GM12878 (cell line): ENCODE data around the gene PHYH. TPM values are rescaled to one million over a fixed set of nuclear protein-coding genes. Genes with fewer than 3 reads are reported as not detected.

Experiments
- ATAC-seq: fragments of 200-7000 bp; cut with Tn5 transposase; 3 replicates; pipeline ENCODE4 v1.9.1; 2020; ENCODE audit warnings: mild to moderate bottlenecking, moderate library complexity
- BruUV-seq: library from RNA; stranded (reverse); fragments of 400-500 nt; replicated peaks from 2 replicates; lab custom pipeline; 2021; lab: Mats Ljungman, UMichigan
- CTCF ChIA-PET: fragments of 300-600 bp; sonication (Branson Sonifier 250); formaldehyde crosslinking; extraction: SDS; loops from one replicate; lab custom pipeline; 2021; ENCODE audit warnings: inconsistent platforms; lab: Yijun Ruan, JAX
- POLR2A ChIA-PET: fragments of 350-600 bp; formaldehyde crosslinking; extraction: SDS; loops from one replicate; lab custom pipeline; 2021; ENCODE audit warnings: inconsistent platforms; lab: Charles Lee
- RAD21 ChIA-PET: fragments of 300-600 bp; sonication (Branson Sonifier 250); formaldehyde crosslinking; loops from one replicate; lab custom pipeline; 2023; ENCODE audit warnings: antibody characterized with exemption; ENCODE audit not compliant: unreplicated experiment; lab: Charles Lee
- SMC1A ChIA-PET: fragments of 300-600 bp; sonication (Branson Sonifier 250); formaldehyde crosslinking; loops from one replicate; lab custom pipeline; 2023; ENCODE audit not compliant: unreplicated experiment, uncharacterized antibody; lab: Charles Lee
- DNase-seq: peaks from one replicate; pipeline ENCODE4 v3.0.0-alpha.2; 2011; ENCODE audit warnings: low read depth, low spot score
- FAIRE-seq: peaks from 3 replicates; lab custom pipeline; 2011; peaks lifted over from hg19 to GRCh38; lab: Jason Lieb, UNC
- H2AFZ ChIP-seq: 2 replicates; pipeline ENCODE4 v1.6.0; 2011; ENCODE audit warnings: low read depth, low read length, control low read depth; ENCODE audit not compliant: control insufficient read depth
- H3K27ac ChIP-seq: 2 replicates; pipeline ENCODE4 v1.5.1; 2011; ENCODE audit warnings: control low read depth; ENCODE audit not compliant: control insufficient read depth, insufficient read depth
- H3K27me3 ChIP-seq, 2 experiments: replicated peaks in 1 of 2; 2 replicates each; pipeline versions ENCODE4 v1.6.0 to v1.6.1; 2011; ENCODE audit warnings: low read length in 1 of 2; ENCODE audit not compliant: control insufficient read depth in 2 of 2, insufficient read depth in 2 of 2
- H3K36me3 ChIP-seq, 2 experiments: 2 replicates each; pipeline ENCODE4 v1.5.1; 2011; ENCODE audit warnings: low read length in 1 of 2; ENCODE audit not compliant: control insufficient read depth in 2 of 2, insufficient read depth in 2 of 2
- H3K4me1 ChIP-seq: 2 replicates; pipeline ENCODE4 v1.6.1; 2011; ENCODE audit warnings: mild to moderate bottlenecking, low read length, moderate library complexity, mixed read lengths; ENCODE audit not compliant: control insufficient read depth, insufficient read depth
- H3K4me2 ChIP-seq: 2 replicates; pipeline ENCODE4 v1.6.0; 2011; ENCODE audit warnings: control low read depth; ENCODE audit not compliant: control insufficient read depth, insufficient read depth
- H3K4me3 ChIP-seq: fragments of 200-600 bp; sonication (generic); 2 replicates; pipeline ENCODE4 v1.5.1; 2016
- H3K79me2 ChIP-seq: 2 replicates; pipeline ENCODE4 v1.6.0; 2011; ENCODE audit warnings: low read length; ENCODE audit not compliant: control insufficient read depth, insufficient read depth
- H3K9ac ChIP-seq: 2 replicates; pipeline ENCODE4 v1.8.0; 2011; ENCODE audit warnings: low read length, control low read depth, mixed read lengths; ENCODE audit not compliant: control insufficient read depth, insufficient read depth
- H3K9me3 ChIP-seq: replicated peaks from 3 replicates; pipeline ENCODE4 v1.5.1; 2011; ENCODE audit warnings: mild to moderate bottlenecking, low read length; ENCODE audit not compliant: control insufficient read depth, insufficient read depth
- H4K20me1 ChIP-seq: 2 replicates; pipeline ENCODE4 v1.6.0; 2011; ENCODE audit not compliant: control insufficient read depth, insufficient read depth
- ATF7 ChIP-seq: fragments of 450-650 bp; IDR thresholded peaks from 2 replicates; pipeline ENCODE4 v1.6.1; 2016; ENCODE audit warnings: low read depth, mild to moderate bottlenecking
- BMI1 ChIP-seq: fragments of 450-650 bp; IDR thresholded peaks from 2 replicates; pipeline ENCODE4 v1.6.1; 2016; ENCODE audit warnings: mild to moderate bottlenecking, moderate library complexity, borderline replicate concordance
- CBX5 ChIP-seq: sonication (generic); IDR thresholded peaks from 2 replicates; pipeline ENCODE4 v1.6.1; 2016; ENCODE audit warnings: low read depth, moderate library complexity, mild to moderate bottlenecking, inconsistent platforms
- CHD2 ChIP-seq: IDR thresholded peaks from 2 replicates; pipeline ENCODE4 v1.6.1; 2011; ENCODE audit warnings: low read depth, low read length, improper control_type of control experiment, borderline replicate concordance
- DPF2 ChIP-seq: fragments of 450-650 bp; IDR thresholded peaks from 2 replicates; pipeline ENCODE4 v1.6.1; 2017; ENCODE audit warnings: mild to moderate bottlenecking
- EED ChIP-seq: sonication (generic); IDR thresholded peaks from 2 replicates; pipeline ENCODE4 v1.6.1; 2016; ENCODE audit warnings: antibody characterized with exemption, low read depth
- EZH2 ChIP-seq: IDR thresholded peaks from 2 replicates; pipeline ENCODE4 v1.6.1; 2012; ENCODE audit warnings: low read depth, mild to moderate bottlenecking, control low read depth, inconsistent platforms, low read length, borderline replicate concordance; ENCODE audit not compliant: control insufficient read depth
- JUNB ChIP-seq: IDR thresholded peaks from 2 replicates; pipeline ENCODE4 v1.6.1; 2016; ENCODE audit warnings: antibody characterized with exemption, mild to moderate bottlenecking
- NFXL1 ChIP-seq: fragments of 450-650 bp; IDR thresholded peaks from 2 replicates; pipeline ENCODE4 v1.6.1; 2017; ENCODE audit warnings: antibody characterized with exemption, mild to moderate bottlenecking, borderline replicate concordance
- NRF1 ChIP-seq: conservative IDR thresholded peaks from 2 replicates; pipeline ENCODE4 v1.6.1; 2011; ENCODE audit warnings: mild to moderate bottlenecking, low read depth, low read length, improper control_type of control experiment
- SPI1 ChIP-seq: IDR thresholded peaks from 2 replicates; pipeline ENCODE4 v1.6.1; 2011; ENCODE audit warnings: low read depth, mild to moderate bottlenecking, low read length, moderate library complexity, borderline replicate concordance; ENCODE audit not compliant: insufficient read depth
- TBL1XR1 ChIP-seq: IDR thresholded peaks from 2 replicates; pipeline ENCODE4 v1.6.1; 2012; ENCODE audit warnings: low read depth, low read length, improper control_type of control experiment
- WGBS: methylation state at CpG from one replicate; pipeline ENCODE4 v1.1.6; 2016; ENCODE audit warnings: low lambda C conversion rate; ENCODE audit not compliant: insufficient replicate concordance, insufficient coverage; ENCODE audit errors: missing lambda C conversion rate; 5-methylcytosine and 5-hydroxymethylcytosine counted together
- in situ Hi-C: fragments of 300-500 bp; cut with MboI; formaldehyde crosslinking; loops from 9 replicates; pipeline ENCODE4 v1.14.3; 2018; ENCODE audit warnings: mixed read lengths
- intact Hi-C: fragments of 100-400 bp; cut with micrococcal nuclease; formaldehyde crosslinking; loops from one replicate; pipeline ENCODE4 v1.14.2; 2022; ENCODE audit not compliant: unreplicated experiment
- polyA plus RNA-seq, 11 experiments: library from polyadenylated mRNA; depleted of rRNA in 4 of 11; unstranded in 6 of 11; stranded (reverse) in 5 of 11; fragments of >200 nt; fragmentation: Nextera tagmentation in 4 of 11; fragmentation: Illumina TruSeq in 1 of 11; extraction: Ambion mirVana in 4 of 11; extraction: Trizol in 1 of 11; gene quantifications; 1 replicate in 1 of 11; 2 replicates in 10 of 11; pipeline versions ENCODE4 v1.2.1 to v1.2.3, GENCODE V29; 2011 to 2016; ENCODE audit warnings: inconsistent platforms in 2 of 11, missing spikeins in 2 of 11, low read depth in 1 of 11
- total RNA-seq, 4 experiments: library from RNA; depleted of rRNA in 3 of 4; stranded (reverse); fragments of >200 nt in 3 of 4; fragmentation: Illumina TruSeq in 1 of 4; extraction: Trizol in 1 of 4; gene quantifications; 2 replicates each; pipeline versions ENCODE4 v1.2.1 to v1.2.3, GENCODE V29; 2013 to 2021
- TF ChIP-seq, protein P1 (sequence below): fragments of 450-650 bp; IDR thresholded peaks from 2 replicates; pipeline ENCODE4 v1.6.1; 2017; ENCODE audit warnings: antibody characterized with exemption, mild to moderate bottlenecking, moderate library complexity
- TF ChIP-seq, protein P2 (sequence below): fragments of 450-650 bp; IDR thresholded peaks from 2 replicates; pipeline ENCODE4 v1.6.1; 2017; ENCODE audit warnings: borderline replicate concordance
- TF ChIP-seq, protein P3 (sequence below), 3 experiments: IDR thresholded peaks in 2 of 3; conservative IDR thresholded peaks in 1 of 3; 2 replicates each; pipeline ENCODE4 v1.5.1; 2011; ENCODE audit warnings: low read depth in 3 of 3, low read length in 3 of 3, mild to moderate bottlenecking in 3 of 3, control low read depth in 2 of 3, moderate library complexity in 2 of 3, inconsistent platforms in 1 of 3, mixed read lengths in 1 of 3; ENCODE audit not compliant: control insufficient read depth in 2 of 3, insufficient read depth in 1 of 3; ENCODE audit errors: extremely low read depth in 1 of 3
- TF ChIP-seq, protein P4 (sequence below): fragments of 450-650 bp; IDR thresholded peaks from 2 replicates; pipeline ENCODE4 v1.6.1; 2018; ENCODE audit warnings: mild to moderate bottlenecking, low read depth, moderate library complexity; ENCODE audit not compliant: partially characterized antibody

The PHYH gene
- total and polyA plus RNA-seq, 10 of the 15 experiments (the other 5 are each of a cell fraction or from before 2014, with no cell fraction given) = 3.2 to 10.3 (median 5.0) TPM

DNA sequence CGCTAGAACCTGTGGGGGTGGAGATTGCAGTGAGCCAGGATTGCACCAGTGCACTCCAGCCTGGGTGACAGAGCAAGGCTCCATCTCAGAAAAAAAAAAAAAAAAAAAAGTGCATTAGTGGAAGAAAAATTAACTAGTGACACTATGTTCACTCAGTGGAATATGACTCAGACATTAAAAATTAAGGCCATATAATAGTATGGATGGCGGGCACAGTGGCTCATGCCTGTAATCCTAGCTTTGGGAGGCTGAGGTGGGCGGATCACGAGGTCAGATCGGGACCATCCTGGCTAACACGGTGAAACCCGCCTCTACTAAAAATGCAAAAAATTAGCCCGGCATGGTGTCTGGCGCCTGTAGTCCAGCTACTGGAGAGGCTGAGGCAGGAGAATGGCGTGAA is 3.4 kb downstream of the PHYH start:
- POLR2A ChIA-PET = no interaction called here
- in situ Hi-C loops = no loop called here
- 89% methylated on average over 10 of the region's 10 CpGs for WGBS
- Histone ChIP-seq H2AFZ (no peak overlapping the region), H3K79me2 (no peaks in the 10 kb centered on the region), H3K4me3 (no peak overlapping the region), H4K20me1 (no peaks in the 10 kb centered on the region), H3K27ac (no peak overlapping the region), H3K27me3 (no peaks in the 10 kb centered on the region), H3K4me2 (no peak overlapping the region), H3K9me3 (no peaks in the 10 kb centered on the region), H3K9ac (no peak overlapping the region), H3K4me1 (peaks cover 3% of the 10 kb centered on the region; the same call in 1 of the 2 replicates), H3K36me3 (no peaks in the 10 kb centered on the region)
- SMC1A ChIA-PET = no interaction called here
- DNase-seq = no peak
- RAD21 ChIA-PET = interaction anchor here (0.7 kb wide), 1 partner anchor 464 kb away, joined by 4 read pairs; no protein-coding TSS in a partner anchor
- CTCF ChIA-PET = no interaction called here
- intact Hi-C loops = no loop called here
- no peak for ATAC-seq
- no TSS peak for BruUV-seq
- FAIRE-seq = no peak
- TF ChIP-seq, protein P1, sequence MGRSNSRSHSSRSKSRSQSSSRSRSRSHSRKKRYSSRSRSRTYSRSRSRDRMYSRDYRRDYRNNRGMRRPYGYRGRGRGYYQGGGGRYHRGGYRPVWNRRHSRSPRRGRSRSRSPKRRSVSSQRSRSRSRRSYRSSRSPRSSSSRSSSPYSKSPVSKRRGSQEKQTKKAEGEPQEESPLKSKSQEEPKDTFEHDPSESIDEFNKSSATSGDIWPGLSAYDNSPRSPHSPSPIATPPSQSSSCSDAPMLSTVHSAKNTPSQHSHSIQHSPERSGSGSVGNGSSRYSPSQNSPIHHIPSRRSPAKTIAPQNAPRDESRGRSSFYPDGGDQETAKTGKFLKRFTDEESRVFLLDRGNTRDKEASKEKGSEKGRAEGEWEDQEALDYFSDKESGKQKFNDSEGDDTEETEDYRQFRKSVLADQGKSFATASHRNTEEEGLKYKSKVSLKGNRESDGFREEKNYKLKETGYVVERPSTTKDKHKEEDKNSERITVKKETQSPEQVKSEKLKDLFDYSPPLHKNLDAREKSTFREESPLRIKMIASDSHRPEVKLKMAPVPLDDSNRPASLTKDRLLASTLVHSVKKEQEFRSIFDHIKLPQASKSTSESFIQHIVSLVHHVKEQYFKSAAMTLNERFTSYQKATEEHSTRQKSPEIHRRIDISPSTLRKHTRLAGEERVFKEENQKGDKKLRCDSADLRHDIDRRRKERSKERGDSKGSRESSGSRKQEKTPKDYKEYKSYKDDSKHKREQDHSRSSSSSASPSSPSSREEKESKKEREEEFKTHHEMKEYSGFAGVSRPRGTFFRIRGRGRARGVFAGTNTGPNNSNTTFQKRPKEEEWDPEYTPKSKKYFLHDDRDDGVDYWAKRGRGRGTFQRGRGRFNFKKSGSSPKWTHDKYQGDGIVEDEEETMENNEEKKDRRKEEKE = no peak
- TF ChIP-seq CBX5 = no peak
- TF ChIP-seq NRF1 = no peak
- TF ChIP-seq BMI1 = no peak
- no peak for TF ChIP-seq ATF7
- no peak for TF ChIP-seq EZH2
- no peak for TF ChIP-seq CHD2
- TF ChIP-seq, protein P2, sequence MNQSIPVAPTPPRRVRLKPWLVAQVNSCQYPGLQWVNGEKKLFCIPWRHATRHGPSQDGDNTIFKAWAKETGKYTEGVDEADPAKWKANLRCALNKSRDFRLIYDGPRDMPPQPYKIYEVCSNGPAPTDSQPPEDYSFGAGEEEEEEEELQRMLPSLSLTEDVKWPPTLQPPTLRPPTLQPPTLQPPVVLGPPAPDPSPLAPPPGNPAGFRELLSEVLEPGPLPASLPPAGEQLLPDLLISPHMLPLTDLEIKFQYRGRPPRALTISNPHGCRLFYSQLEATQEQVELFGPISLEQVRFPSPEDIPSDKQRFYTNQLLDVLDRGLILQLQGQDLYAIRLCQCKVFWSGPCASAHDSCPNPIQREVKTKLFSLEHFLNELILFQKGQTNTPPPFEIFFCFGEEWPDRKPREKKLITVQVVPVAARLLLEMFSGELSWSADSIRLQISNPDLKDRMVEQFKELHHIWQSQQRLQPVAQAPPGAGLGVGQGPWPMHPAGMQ = no peak
- TF ChIP-seq, protein P3, sequence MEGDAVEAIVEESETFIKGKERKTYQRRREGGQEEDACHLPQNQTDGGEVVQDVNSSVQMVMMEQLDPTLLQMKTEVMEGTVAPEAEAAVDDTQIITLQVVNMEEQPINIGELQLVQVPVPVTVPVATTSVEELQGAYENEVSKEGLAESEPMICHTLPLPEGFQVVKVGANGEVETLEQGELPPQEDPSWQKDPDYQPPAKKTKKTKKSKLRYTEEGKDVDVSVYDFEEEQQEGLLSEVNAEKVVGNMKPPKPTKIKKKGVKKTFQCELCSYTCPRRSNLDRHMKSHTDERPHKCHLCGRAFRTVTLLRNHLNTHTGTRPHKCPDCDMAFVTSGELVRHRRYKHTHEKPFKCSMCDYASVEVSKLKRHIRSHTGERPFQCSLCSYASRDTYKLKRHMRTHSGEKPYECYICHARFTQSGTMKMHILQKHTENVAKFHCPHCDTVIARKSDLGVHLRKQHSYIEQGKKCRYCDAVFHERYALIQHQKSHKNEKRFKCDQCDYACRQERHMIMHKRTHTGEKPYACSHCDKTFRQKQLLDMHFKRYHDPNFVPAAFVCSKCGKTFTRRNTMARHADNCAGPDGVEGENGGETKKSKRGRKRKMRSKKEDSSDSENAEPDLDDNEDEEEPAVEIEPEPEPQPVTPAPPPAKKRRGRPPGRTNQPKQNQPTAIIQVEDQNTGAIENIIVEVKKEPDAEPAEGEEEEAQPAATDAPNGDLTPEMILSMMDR (IDR thresholded peaks at IDR 0.05 in 2 of 3, conservative IDR thresholded peaks at IDR 0.05 in 1 of 3; ENCODE audit: control insufficient read depth in 2 of 3, extremely low read depth in 1 of 3, insufficient read depth in 1 of 3, low read depth in 3 of 3, low read length in 3 of 3) = no peak
- TF ChIP-seq DPF2 = no peak
- TF ChIP-seq SPI1 = no peak
- TF ChIP-seq EED = no peak
- TF ChIP-seq, protein P4, sequence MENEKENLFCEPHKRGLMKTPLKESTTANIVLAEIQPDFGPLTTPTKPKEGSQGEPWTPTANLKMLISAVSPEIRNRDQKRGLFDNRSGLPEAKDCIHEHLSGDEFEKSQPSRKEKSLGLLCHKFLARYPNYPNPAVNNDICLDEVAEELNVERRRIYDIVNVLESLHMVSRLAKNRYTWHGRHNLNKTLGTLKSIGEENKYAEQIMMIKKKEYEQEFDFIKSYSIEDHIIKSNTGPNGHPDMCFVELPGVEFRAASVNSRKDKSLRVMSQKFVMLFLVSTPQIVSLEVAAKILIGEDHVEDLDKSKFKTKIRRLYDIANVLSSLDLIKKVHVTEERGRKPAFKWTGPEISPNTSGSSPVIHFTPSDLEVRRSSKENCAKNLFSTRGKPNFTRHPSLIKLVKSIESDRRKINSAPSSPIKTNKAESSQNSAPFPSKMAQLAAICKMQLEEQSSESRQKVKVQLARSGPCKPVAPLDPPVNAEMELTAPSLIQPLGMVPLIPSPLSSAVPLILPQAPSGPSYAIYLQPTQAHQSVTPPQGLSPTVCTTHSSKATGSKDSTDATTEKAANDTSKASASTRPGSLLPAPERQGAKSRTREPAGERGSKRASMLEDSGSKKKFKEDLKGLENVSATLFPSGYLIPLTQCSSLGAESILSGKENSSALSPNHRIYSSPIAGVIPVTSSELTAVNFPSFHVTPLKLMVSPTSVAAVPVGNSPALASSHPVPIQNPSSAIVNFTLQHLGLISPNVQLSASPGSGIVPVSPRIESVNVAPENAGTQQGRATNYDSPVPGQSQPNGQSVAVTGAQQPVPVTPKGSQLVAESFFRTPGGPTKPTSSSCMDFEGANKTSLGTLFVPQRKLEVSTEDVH = no peak
- no peak for TF ChIP-seq JUNB
- no peak for TF ChIP-seq NFXL1
- TF ChIP-seq TBL1XR1 = no peak
